Common myeloid progenitor, CD34-positive (primary cell): ENCODE data around the gene EFNA2.

Experiments
- CTCF ChIA-PET: fragments of 350-600 bp; sonication (Branson Sonifier 250); formaldehyde crosslinking; loops from one replicate; lab custom pipeline; 2021; ENCODE audit warnings: antibody characterized with exemption; lab: Charles Lee
- POLR2A ChIA-PET: fragments of 350-600 bp; sonication (Branson Sonifier 250); formaldehyde crosslinking; loops from one replicate; lab custom pipeline; 2021; ENCODE audit warnings: antibody characterized with exemption; lab: Charles Lee
- DNase-seq, 3 donors: peaks; one replicate each; pipeline versions ENCODE4 v3.0.0 to v3.0.0-alpha.2; 2013
- H3K27ac ChIP-seq, 2 experiments: 1 replicate in 1 of 2; 2 replicates in 1 of 2; pipeline ENCODE4 v1.7.0; 2013; ENCODE audit warnings: inconsistent platforms in 2 of 2, low read length in 2 of 2, mild to moderate bottlenecking in 2 of 2, low read depth in 1 of 2, moderate library complexity in 1 of 2; ENCODE audit not compliant: severe bottlenecking in 2 of 2, insufficient read depth in 1 of 2, poor library complexity in 1 of 2
- H3K27me3 ChIP-seq, 5 experiments: replicated peaks in 2 of 5; 1 replicate in 3 of 5; 2 replicates in 2 of 5; pipeline versions ENCODE4 v1.6.1 to v1.7.0; 2013; ENCODE audit warnings: low read length in 4 of 5, mild to moderate bottlenecking in 2 of 5, moderate library complexity in 2 of 5, inconsistent platforms in 1 of 5; ENCODE audit not compliant: insufficient read depth in 5 of 5, control insufficient read depth in 4 of 5
- H3K36me3 ChIP-seq, 4 experiments: 1 replicate in 2 of 4; 2 replicates in 2 of 4; pipeline versions ENCODE4 v1.6.1 to v1.7.0; 2013; ENCODE audit warnings: low read length in 3 of 4, control low read depth in 1 of 4, mild to moderate bottlenecking in 1 of 4; ENCODE audit not compliant: control insufficient read depth in 4 of 4, insufficient read depth in 4 of 4
- H3K4me1 ChIP-seq, 4 experiments: 1 replicate in 3 of 4; 2 replicates in 1 of 4; pipeline versions ENCODE4 v1.6.1 to v1.7.1; 2013; ENCODE audit warnings: low read length in 3 of 4, mild to moderate bottlenecking in 3 of 4, control low read depth in 1 of 4, inconsistent platforms in 1 of 4, moderate library complexity in 1 of 4; ENCODE audit not compliant: control insufficient read depth in 4 of 4, insufficient read depth in 4 of 4; ENCODE audit errors: control extremely low read depth in 1 of 4
- H3K4me3 ChIP-seq, 7 experiments: 1 replicate in 4 of 7; 2 replicates in 3 of 7; pipeline versions ENCODE4 v1.5.1 to v1.7.0; 2013; ENCODE audit warnings: mild to moderate bottlenecking in 7 of 7, low read length in 6 of 7, moderate library complexity in 6 of 7, inconsistent platforms in 2 of 7, low read depth in 2 of 7, control low read depth in 1 of 7; ENCODE audit not compliant: insufficient read depth in 4 of 7, control insufficient read depth in 1 of 7; ENCODE audit errors: extremely low read depth in 1 of 7
- H3K9me3 ChIP-seq, 5 experiments: 1 replicate in 4 of 5; 2 replicates in 1 of 5; pipeline versions ENCODE4 v1.6.1 to v1.7.1; 2013; ENCODE audit warnings: low read length in 4 of 5, mild to moderate bottlenecking in 2 of 5, inconsistent platforms in 1 of 5, low read depth in 1 of 5, moderate library complexity in 1 of 5; ENCODE audit not compliant: control insufficient read depth in 4 of 5, insufficient read depth in 2 of 5; ENCODE audit errors: control extremely low read depth in 1 of 5
- WGBS: methylation state at CpG from one replicate; pipeline ENCODE4 v1.1.5; 2013; ENCODE audit not compliant: insufficient coverage; 5-methylcytosine and 5-hydroxymethylcytosine counted together

EFNA2 gene

GRCh38 chr19:1343041-1343440 lies 57.4 kb downstream of the EFNA2 start:
- POLR2A ChIA-PET = interaction anchor here (1.4 kb wide), 1 partner anchor 12 kb away, joined by 3 read pairs; a partner anchor contains a TSS
- Histone ChIP-seq H3K27ac (no peak overlapping the region), H3K4me3 (no peak overlapping the region), H3K36me3 (no peaks in the 10 kb centered on the region), H3K9me3 (no peaks in the 10 kb centered on the region), H3K4me1 (peaks cover 0 to 3% (median 0%) of the 10 kb centered on the region in 4 experiments), H3K27me3 (no peaks in the 10 kb centered on the region)
- DNase-seq = no peak
- 91% methylated on average over 4 of the region's 7 CpGs for WGBS
- CTCF ChIA-PET = interaction anchor here (0.7 to 0.9 kb wide), 2 partner anchors 13 to 30 kb away, joined by 3 to 4 read pairs; no protein-coding TSS in a partner anchor

- WGBS = 95% methylated on average over 17 of the region's 18 CpGs
- no peak overlapping the region for H3K27ac ChIP-seq
- no peaks in the 10 kb centered on the region for H3K9me3 ChIP-seq
- CTCF ChIA-PET = interaction anchor here (0.7 to 1.2 kb wide), 2 partner anchors 24 to 70 kb away, joined by 3 read pairs; no protein-coding TSS in a partner anchor
- no peaks in the 10 kb centered on the region for H3K36me3 ChIP-seq
- no peaks in the 10 kb centered on the region for H3K27me3 ChIP-seq
- no peak overlapping the region for H3K4me3 ChIP-seq
- POLR2A ChIA-PET = no interaction called here
- no peak for DNase-seq
- peaks cover 0 to 8% (median 5%) of the 10 kb centered on the region in 4 experiments for H3K4me1 ChIP-seq
Measured at GRCh38 chr19:1349211-1349610, 63.5 kb downstream of the EFNA2 start.

- H3K27me3 ChIP-seq = no peaks in the 10 kb centered on the region
- CTCF ChIA-PET = no interaction called here
- H3K4me1 ChIP-seq = peaks cover 0 to 14% (median 13%) of the 10 kb centered on the region in 4 experiments
- no peak for DNase-seq
- no peaks in the 10 kb centered on the region for H3K36me3 ChIP-seq
- H3K27ac ChIP-seq = no peak overlapping the region
- H3K9me3 ChIP-seq = no peaks in the 10 kb centered on the region
- POLR2A ChIA-PET = no interaction called here
- 91% methylated on average over 4 of the region's 5 CpGs for WGBS
- no peak overlapping the region for H3K4me3 ChIP-seq
Measured at GRCh38 chr19:1350867-1351266, 65.2 kb downstream of the EFNA2 start.
